Right atrium auricular region (tissue), 2 donors: ENCODE data around the gene KRT76. TPM values are rescaled to one million over a fixed set of nuclear protein-coding genes. Genes with fewer than 3 reads are reported as not detected.

Source experiments
- DNase-seq: peaks from one replicate; pipeline ENCODE4 v3.0.0-alpha.2; 2019; ENCODE audit warnings: low spot score
- H3K27ac ChIP-seq, 2 donors: fragments of 200-600 bp; sonication (generic); 1 replicate in 1 of 2; 2 replicates in 1 of 2; pipeline ENCODE4 v1.5.1; 2016 to 2019
- H3K27me3 ChIP-seq, 2 donors: fragments of 200-600 bp; sonication (generic); one replicate each; pipeline versions ENCODE4 v1.5.1 to v1.6.0; 2017 to 2019
- H3K36me3 ChIP-seq: fragments of 200-600 bp; sonication (generic); one replicate; pipeline ENCODE4 v1.5.1; 2016
- H3K4me1 ChIP-seq, 2 donors: fragments of 200-600 bp; sonication (generic); one replicate each; pipeline versions ENCODE4 v1.5.1 to v1.6.0; 2017 to 2019
- H3K4me3 ChIP-seq, 2 donors: fragments of 200-600 bp; sonication (generic); 1 replicate in 1 of 2; 2 replicates in 1 of 2; pipeline ENCODE4 v1.5.1; 2017 to 2019; ENCODE audit warnings: mild to moderate bottlenecking in 1 of 2, moderate library complexity in 1 of 2
- H3K9me3 ChIP-seq, 2 donors: fragments of 200-600 bp; sonication (generic); one replicate each; pipeline ENCODE4 v1.5.1; 2019
- total RNA-seq, 2 donors: library from RNA; depleted of rRNA; stranded (reverse); fragments of >200 nt; gene quantifications; one replicate each; pipeline ENCODE4 v1.1.0, GENCODE V29; 2016
- TF ChIP-seq, protein P1 (sequence below), 2 donors: fragments of 200-600 bp; sonication (generic); IDR thresholded peaks; one replicate each; pipeline ENCODE4 v1.5.1; 2019; ENCODE audit warnings: antibody characterized with exemption in 2 of 2

KRT76 gene
- total RNA-seq, 2 donors from 2014 or later: not detected

- no peaks in the 10 kb centered on the region for H3K27me3 ChIP-seq
- TF ChIP-seq, protein P1, sequence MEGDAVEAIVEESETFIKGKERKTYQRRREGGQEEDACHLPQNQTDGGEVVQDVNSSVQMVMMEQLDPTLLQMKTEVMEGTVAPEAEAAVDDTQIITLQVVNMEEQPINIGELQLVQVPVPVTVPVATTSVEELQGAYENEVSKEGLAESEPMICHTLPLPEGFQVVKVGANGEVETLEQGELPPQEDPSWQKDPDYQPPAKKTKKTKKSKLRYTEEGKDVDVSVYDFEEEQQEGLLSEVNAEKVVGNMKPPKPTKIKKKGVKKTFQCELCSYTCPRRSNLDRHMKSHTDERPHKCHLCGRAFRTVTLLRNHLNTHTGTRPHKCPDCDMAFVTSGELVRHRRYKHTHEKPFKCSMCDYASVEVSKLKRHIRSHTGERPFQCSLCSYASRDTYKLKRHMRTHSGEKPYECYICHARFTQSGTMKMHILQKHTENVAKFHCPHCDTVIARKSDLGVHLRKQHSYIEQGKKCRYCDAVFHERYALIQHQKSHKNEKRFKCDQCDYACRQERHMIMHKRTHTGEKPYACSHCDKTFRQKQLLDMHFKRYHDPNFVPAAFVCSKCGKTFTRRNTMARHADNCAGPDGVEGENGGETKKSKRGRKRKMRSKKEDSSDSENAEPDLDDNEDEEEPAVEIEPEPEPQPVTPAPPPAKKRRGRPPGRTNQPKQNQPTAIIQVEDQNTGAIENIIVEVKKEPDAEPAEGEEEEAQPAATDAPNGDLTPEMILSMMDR (IDR thresholded peaks at IDR 0.05): no peak
- no peaks in the 10 kb centered on the region for H3K36me3 ChIP-seq
- H3K4me1 ChIP-seq: no peaks in the 10 kb centered on the region
- no peaks in the 10 kb centered on the region for H3K9me3 ChIP-seq
- H3K27ac ChIP-seq: no peak overlapping the region
- no peak for DNase-seq
- no peak overlapping the region for H3K4me3 ChIP-seq
Observed at GRCh38 chr12:52774629-52775250, 2.4 kb downstream of the KRT76 start.

- Histone ChIP-seq H3K36me3 (no peaks in the 10 kb centered on the region), H3K27ac (no peak overlapping the region), H3K4me1 (no peaks in the 10 kb centered on the region), H3K4me3 (no peak overlapping the region), H3K27me3 (no peaks in the 10 kb centered on the region), H3K9me3 (no peaks in the 10 kb centered on the region)
- TF ChIP-seq, protein P1 (IDR thresholded peaks at IDR 0.05): no peak
- no peak for DNase-seq
Observed at GRCh38 chr12:52772772-52773171, 4.4 kb downstream of the KRT76 start.

- Histone ChIP-seq H3K36me3 (no peaks in the 10 kb centered on the region), H3K4me1 (no peaks in the 10 kb centered on the region), H3K27ac (no peak overlapping the region), H3K4me3 (no peak overlapping the region), H3K9me3 (no peaks in the 10 kb centered on the region), H3K27me3 (no peaks in the 10 kb centered on the region)
- no peak for DNase-seq
- TF ChIP-seq, protein P1 (IDR thresholded peaks at IDR 0.05): no peak
Observed at GRCh38 chr12:52772188-52772587, 5.0 kb downstream of the KRT76 start.

GRCh38 chr12:52771505-52771904 lies 5.6 kb downstream of the KRT76 start:
- H3K9me3 ChIP-seq: no peaks in the 10 kb centered on the region
- TF ChIP-seq, protein P1 (IDR thresholded peaks at IDR 0.05): no peak
- DNase-seq: no peak
- H3K27ac ChIP-seq: no peak overlapping the region
- H3K4me3 ChIP-seq: no peak overlapping the region
- no peaks in the 10 kb centered on the region for H3K4me1 ChIP-seq
- no peaks in the 10 kb centered on the region for H3K36me3 ChIP-seq
- H3K27me3 ChIP-seq: no peaks in the 10 kb centered on the region

- DNase-seq: no peak
- no peaks in the 10 kb centered on the region for H3K9me3 ChIP-seq
- no peak overlapping the region for H3K4me3 ChIP-seq
- TF ChIP-seq, protein P1 (IDR thresholded peaks at IDR 0.05): no peak
- no peak overlapping the region for H3K27ac ChIP-seq
- no peaks in the 10 kb centered on the region for H3K36me3 ChIP-seq
- no peaks in the 10 kb centered on the region for H3K4me1 ChIP-seq
- H3K27me3 ChIP-seq: no peaks in the 10 kb centered on the region
Observed at GRCh38 chr12:52771088-52771487, 6.1 kb downstream of the KRT76 start.

DNA sequence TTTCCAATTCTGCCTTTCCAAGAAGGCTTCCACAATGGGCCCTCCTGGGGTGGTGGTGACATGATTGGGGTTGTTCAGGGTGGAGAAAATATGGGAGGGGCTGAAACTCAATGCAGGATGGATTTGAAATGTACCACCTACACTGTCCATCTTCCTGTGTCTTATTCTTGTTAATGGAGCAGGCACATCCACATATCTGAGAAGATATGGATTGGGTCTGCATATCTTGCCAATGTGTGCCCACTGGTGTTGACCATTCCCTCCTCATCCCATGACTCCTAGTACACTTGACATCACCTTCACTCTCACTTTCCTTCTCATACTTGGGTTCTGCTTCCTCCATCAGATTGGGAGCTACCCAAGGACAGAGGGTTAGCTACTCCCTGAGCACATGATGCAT lies 7.2 kb downstream of the KRT76 start:
- H3K9me3 ChIP-seq: no peaks in the 10 kb centered on the region
- no peak overlapping the region for H3K27ac ChIP-seq
- no peak for DNase-seq
- H3K36me3 ChIP-seq: no peaks in the 10 kb centered on the region
- no peaks in the 10 kb centered on the region for H3K4me1 ChIP-seq
- TF ChIP-seq, protein P1 (IDR thresholded peaks at IDR 0.05): no peak
- H3K27me3 ChIP-seq: no peaks in the 10 kb centered on the region
- H3K4me3 ChIP-seq: no peak overlapping the region
